A549 (cell line): Measurements from ENCODE around the gene CNIH2.

Experiments used
- CTCF ChIP-seq: fragments of >200 bp; sonication (Bioruptor Twin); formaldehyde crosslinking; IDR thresholded peaks from 3 replicates; pipeline ENCODE4 v1.5.1; 2016
- MAZ ChIP-seq: fragments of 150-350 bp; IDR thresholded peaks from 2 replicates; pipeline ENCODE4 v1.6.1; 2014; ENCODE audit warnings: antibody characterized with exemption, low read depth, low read length, borderline replicate concordance
- POLR2A ChIP-seq: IDR thresholded peaks from 2 replicates; pipeline ENCODE4 v1.6.1; 2012; ENCODE audit warnings: mild to moderate bottlenecking, low read length
- POLR2AphosphoS2 ChIP-seq: conservative IDR thresholded peaks from 2 replicates; pipeline ENCODE4 v1.6.1; 2012; ENCODE audit warnings: low read length, improper control_type of control experiment, inconsistent platforms

- TF ChIP-seq POLR2A (no peak), POLR2AphosphoS2 (no peak), CTCF (no peak), MAZ (no peak)
Observed at GRCh38 chr11:66264383-66264782, 13.6 kb upstream of the CNIH2 start.
